Measurements from ENCODE around the gene TNS2.
"Not testable (repeated sequence)": the region's sequence is repeated elsewhere in the genome, so short reads cannot be mapped to it uniquely, and the experiment has no call there.

The TNS2 gene

DNA sequence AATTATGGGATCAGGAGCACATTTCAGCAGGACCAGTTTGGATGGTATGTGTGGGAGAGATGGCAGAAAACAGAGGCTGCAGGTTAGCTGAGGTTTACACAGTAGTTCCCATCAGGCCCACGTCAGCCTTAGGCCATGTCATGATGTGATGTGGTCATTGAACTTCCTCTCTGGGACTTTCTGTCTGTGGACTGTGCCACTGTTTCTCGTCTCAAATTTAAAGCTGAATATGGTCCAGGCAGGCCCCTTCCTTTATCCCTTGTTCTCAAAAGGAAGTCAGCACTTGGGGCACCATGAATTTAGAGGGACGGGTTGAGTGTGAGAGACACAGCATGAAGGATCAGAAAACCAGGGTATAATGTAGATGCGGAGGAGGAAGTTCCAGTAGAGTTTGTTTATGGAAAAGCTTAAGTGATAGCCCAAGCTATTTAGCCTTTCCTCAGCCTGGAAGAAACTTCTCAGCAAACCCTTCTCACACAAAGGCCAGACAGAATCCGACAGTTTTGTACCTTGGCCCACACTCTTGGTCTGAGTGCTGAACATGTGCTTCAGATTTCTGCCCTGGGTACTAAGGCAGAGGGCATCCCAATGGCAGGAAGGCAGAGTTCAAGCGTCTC lies 44.0 kb downstream of the TNS2 start:
- DNase-seq (ENCODE audit: low spot score), result no peak

DNA sequence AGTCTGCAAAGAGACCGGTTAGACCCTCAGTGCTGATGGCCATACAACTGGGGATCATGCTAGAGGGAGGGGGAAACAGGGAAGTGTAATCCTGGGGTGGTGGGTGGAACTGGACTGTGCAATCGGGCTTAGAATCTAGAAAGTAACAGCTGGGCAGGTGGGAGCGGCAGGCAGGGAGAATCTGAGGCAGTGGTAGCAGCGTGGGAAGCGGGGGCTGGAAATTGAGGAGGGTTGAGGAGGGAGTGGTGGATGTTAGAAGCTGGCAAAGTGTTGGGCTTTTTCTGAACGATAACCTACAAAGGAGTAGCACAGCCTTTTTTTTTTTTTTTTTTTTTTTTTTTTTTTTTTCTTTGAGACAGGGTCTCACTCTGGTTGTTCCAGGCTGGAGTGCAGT lies 44.5 kb downstream of the TNS2 start:
- no peak for FAIRE-seq
- DNase-seq (ENCODE audit: low spot score), result no peak

More for the DNA sequence above, 44.0 kb downstream of the TNS2 start:
- no peak for FAIRE-seq

DNA sequence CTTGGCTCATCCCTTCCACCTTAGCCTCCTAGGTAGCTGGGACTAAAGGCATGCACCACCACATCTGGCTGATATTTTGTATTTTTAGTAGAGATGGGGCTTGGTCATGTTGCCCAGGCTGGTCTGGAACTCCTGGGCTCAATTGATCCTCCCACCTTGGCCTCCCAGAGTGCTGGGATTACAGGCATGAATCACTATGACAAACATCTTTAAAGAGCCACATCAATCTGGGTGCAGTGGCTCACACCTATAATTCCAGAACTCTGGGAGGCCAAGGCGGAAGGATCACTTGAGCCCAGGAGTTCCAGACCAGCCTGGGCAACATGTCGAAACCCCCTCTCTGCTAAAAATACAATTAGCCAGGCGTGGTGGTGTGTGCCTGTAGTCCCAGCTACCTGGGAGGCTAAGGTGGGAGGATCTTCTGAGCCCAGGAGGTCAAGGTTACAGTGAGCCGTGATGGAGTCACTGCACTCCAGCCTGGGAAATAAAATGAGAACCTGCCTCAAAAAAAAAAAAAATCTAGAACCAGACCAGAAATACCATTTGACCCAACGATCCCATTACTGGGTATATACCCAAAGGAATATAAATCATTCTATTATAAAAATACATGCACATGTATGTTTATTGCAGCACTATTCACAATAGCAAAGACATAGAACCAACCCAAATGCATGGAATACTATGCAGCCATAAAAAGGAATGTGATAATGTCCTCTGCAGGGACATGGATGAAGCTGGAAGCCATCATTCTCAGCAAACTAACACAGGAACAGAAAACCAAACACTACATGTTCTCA lies 45.1 kb downstream of the TNS2 start:
- not testable (repeated sequence) for DNase-seq (ENCODE audit: low spot score); FAIRE-seq

- not testable (repeated sequence) for DNase-seq (ENCODE audit: low spot score); FAIRE-seq
Observed at GRCh38 chr12:53095596-53095895, 45.7 kb downstream of the TNS2 start.

GRCh38 chr12:53096089-53096741 lies 46.4 kb downstream of the TNS2 start:
- DNase-seq (ENCODE audit: low spot score) (no peak), FAIRE-seq (no peak)

DNA sequence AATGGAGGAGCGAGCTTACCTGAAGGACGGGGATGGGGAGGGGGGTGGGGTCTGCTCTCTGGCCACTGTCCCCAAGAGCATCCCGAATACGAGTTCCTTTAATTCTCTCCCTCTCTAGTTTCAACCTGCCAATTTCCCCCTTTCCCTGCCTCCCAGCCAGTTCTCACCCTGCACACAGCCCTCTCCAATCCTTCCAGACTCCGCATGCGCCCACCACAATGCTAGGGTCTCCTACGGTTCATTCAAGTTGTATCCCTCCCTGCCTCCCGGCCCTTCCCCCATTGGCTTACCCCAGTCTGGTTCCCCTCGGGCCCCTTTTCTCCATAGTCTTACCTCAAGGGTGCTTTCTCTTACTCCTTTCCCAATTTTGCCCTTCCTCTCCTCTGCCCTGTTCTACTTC lies 46.9 kb downstream of the TNS2 start:
- DNase-seq (ENCODE audit: low spot score) (no peak), FAIRE-seq (no peak)

DNA sequence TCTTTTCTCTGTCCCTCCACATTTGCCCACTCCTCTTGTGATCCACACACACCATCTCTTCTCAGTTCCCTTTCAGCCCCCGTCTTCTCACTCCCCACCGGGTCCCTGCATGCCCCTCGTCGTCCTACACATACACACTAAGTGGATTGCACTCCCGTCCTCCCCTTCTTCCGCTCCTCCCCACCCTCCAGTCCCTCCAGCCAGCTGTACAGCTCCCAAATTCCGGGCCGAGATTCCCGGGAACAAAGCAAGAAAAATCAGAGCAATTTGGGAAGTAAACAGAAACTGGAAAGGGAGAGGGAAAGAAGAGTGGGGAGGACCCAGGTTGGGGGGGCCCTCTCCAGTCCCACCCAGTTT lies 47.3 kb downstream of the TNS2 start:
- DNase-seq (ENCODE audit: low spot score), result no peak
- no peak for FAIRE-seq

- FAIRE-seq (peak; percentile 20), DNase-seq (ENCODE audit: low spot score) (peak; percentile 75)
Observed at GRCh38 chr12:53097564-53098353, 47.9 kb downstream of the TNS2 start, which contains the start of gene IGFBP6. Gene IGFBP6, plus strand, starts transcription at chr12:53097667. Its CDS starts 51 bp downstream, at chr12:53097718.

GRCh38 chr12:53098354-53098981 lies 48.6 kb downstream of the TNS2 start:
- no peak for FAIRE-seq
- DNase-seq (ENCODE audit: low spot score), result peak; percentile 68

GRCh38 chr12:53099071-53099882 lies 49.4 kb downstream of the TNS2 start:
- FAIRE-seq (no peak), DNase-seq (ENCODE audit: low spot score) (peak; percentile 94)

GRCh38 chr12:53100466-53101151 lies 50.7 kb downstream of the TNS2 start:
- no peak for FAIRE-seq
- DNase-seq (ENCODE audit: low spot score), result no peak

GRCh38 chr12:53101266-53101665 lies 51.4 kb downstream of the TNS2 start:
- FAIRE-seq, result no peak
- no peak for DNase-seq (ENCODE audit: low spot score)

DNA sequence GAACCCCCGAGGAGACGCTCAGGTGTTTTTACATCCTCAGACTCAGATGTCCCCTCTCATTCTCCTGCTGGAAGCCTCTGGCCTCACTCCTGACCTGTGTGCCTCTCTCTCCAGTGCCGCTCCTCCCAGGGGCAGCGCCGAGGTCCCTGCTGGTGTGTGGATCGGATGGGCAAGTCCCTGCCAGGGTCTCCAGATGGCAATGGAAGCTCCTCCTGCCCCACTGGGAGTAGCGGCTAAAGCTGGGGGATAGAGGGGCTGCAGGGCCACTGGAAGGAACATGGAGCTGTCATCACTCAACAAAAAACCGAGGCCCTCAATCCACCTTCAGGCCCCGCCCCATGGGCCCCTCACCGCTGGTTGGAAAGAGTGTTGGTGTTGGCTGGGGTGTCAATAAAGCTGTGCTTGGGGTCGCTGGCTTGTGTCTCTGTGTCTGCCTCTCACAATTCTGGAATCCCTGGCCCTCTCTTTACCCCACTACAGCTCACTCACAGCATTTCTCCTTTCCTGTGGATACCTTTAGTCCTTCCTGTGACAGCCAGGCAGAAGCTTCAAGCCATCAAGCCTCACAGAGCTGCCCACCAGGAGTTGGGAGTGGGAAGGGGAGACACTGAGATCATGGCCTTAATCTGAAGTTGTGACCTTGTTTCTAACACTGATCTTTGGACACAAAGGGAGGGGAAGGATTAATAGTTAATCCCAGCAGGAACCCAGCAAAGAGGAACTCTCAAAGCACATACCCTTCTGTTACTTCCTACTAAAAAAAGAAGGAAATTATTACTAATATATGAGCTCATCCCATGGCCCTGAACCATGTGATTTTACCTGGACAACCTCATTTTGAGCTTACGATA lies 52.3 kb downstream of the TNS2 start:
- FAIRE-seq (no peak), DNase-seq (ENCODE audit: low spot score) (no peak)

GRCh38 chr12:53102883-53103807 lies 53.3 kb downstream of the TNS2 start, which contains the start of gene SOAT2:
Gene SOAT2, plus strand, starts transcription at chr12:53103486. Its CDS starts 92 bp downstream, at chr12:53103578.
- FAIRE-seq (no peak), DNase-seq (ENCODE audit: low spot score) (no peak)

DNA sequence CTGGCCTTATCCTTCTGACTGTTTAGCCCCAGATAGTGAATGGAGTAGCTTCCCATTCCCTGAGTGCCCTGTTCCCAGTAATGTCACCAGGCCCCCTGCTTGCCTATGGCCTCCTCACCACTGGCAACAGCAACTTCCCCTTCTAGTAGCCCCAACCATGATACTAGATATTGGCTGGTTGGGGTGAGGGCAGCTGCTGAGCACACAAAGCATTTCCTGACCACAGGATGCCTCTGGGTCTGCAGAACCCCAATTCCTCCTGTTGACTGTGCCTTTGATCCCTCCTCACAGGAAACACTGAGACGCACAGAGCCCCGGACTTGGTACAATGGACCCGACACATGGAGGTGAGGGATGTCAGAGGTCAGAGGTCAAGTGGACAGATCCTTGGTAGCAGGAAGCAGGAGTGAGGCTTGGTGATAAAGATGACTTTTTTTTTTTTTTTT lies 54.0 kb downstream of the TNS2 start:
- no peak for FAIRE-seq

DNA sequence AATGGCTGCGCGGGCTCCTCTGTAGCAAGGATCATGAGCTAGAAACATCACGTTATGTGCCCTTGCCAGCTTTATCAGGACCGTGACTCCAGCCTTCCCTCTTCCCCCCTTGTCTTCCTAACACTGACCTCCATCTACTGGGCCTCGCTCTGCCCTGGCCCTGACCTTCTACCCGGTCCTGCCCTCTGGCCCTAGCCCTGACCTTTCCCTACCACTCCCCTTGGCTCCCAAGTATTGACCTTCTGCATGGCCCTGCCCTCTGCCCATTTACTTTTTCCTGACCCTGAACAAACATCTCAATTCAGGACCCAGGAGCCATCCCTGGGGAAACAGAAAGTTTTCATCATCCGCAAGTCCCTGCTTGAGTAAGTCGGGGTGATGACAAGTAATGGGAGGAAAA lies 55.4 kb downstream of the TNS2 start:
- no peak for FAIRE-seq
- no peak for DNase-seq (ENCODE audit: low spot score)

More for the DNA sequence above, 54.0 kb downstream of the TNS2 start:
- no peak for DNase-seq (ENCODE audit: low spot score)

- DNase-seq (ENCODE audit: low spot score), result no peak
Observed at GRCh38 chr12:53105712-53106439, 56.0 kb downstream of the TNS2 start.

More at GRCh38 chr12:53105712-53106439, 56.0 kb downstream of the TNS2 start:
- no peak for FAIRE-seq

Measured in urothelium cell line (cell line).